K562 (cell line): ENCODE results near the gene BICDL1.

ENCODE experiments used
- CTCF ChIP-seq, 3 experiments: IDR thresholded peaks in 2 of 3; conservative IDR thresholded peaks in 1 of 3; 2 replicates each; pipeline ENCODE4 v1.5.1; 2011 to 2012; ENCODE audit warnings: low read length in 3 of 3, mild to moderate bottlenecking in 3 of 3, control low read depth in 2 of 3, improper control_type of control experiment in 1 of 3, inconsistent platforms in 1 of 3, low read depth in 1 of 3, mixed read lengths in 1 of 3, moderate library complexity in 1 of 3; ENCODE audit not compliant: insufficient read depth in 2 of 3
- E4F1 ChIP-seq: fragments of 250-450 bp; sonication (Bioruptor Pico); IDR thresholded peaks from 2 replicates; pipeline ENCODE4 v1.5.0; 2021; ENCODE audit warnings: mild to moderate bottlenecking, borderline replicate concordance
- FOXJ3 ChIP-seq: sonication (generic); formaldehyde crosslinking; IDR thresholded peaks from 2 replicates; pipeline ENCODE4 v1.4.0; 2020; ENCODE audit warnings: mild to moderate bottlenecking, missing genetic modification reagents
- HDAC2 ChIP-seq: fragments of 450-650 bp; IDR thresholded peaks from 2 replicates; pipeline ENCODE4 v1.6.1; 2016; ENCODE audit warnings: mild to moderate bottlenecking
- JUNB ChIP-seq: fragments of 450-650 bp; formaldehyde crosslinking; conservative IDR thresholded peaks from 2 replicates; pipeline ENCODE4 v1.4.0; 2020; ENCODE audit warnings: mild to moderate bottlenecking
- MLLT1 ChIP-seq, 2 experiments: fragments of 450-650 bp; IDR thresholded peaks; 2 replicates each; pipeline ENCODE4 v1.6.1; 2016
- NCOA1 ChIP-seq: fragments of 450-650 bp; IDR thresholded peaks from 2 replicates; pipeline ENCODE4 v1.6.1; 2016; ENCODE audit warnings: low read depth
- NRF1 ChIP-seq, 2 experiments: fragments of 450-650 bp; IDR thresholded peaks in 1 of 2; conservative IDR thresholded peaks in 1 of 2; 2 replicates each; pipeline ENCODE4 v1.6.1; 2014; ENCODE audit warnings: mild to moderate bottlenecking in 2 of 2
- POLR2G ChIP-seq: fragments of 200-400 bp; formaldehyde crosslinking; IDR thresholded peaks from 2 replicates; pipeline ENCODE4 v1.6.1; 2017; ENCODE audit warnings: low read depth, mild to moderate bottlenecking, antibody characterized with exemption, low read length, moderate library complexity
- TAF1 ChIP-seq: IDR thresholded peaks from 2 replicates; pipeline ENCODE4 v1.6.1; 2011; ENCODE audit warnings: mild to moderate bottlenecking, low read length, moderate library complexity; ENCODE audit not compliant: insufficient read depth, control insufficient read depth, severe bottlenecking; ENCODE audit errors: extremely low read depth
- TCF7L2 ChIP-seq: fragments of 150-350 bp; IDR thresholded peaks from 2 replicates; pipeline ENCODE4 v1.6.1; 2016; ENCODE audit warnings: low read depth, mild to moderate bottlenecking, low read length, moderate library complexity
- ZBTB11 ChIP-seq, 3 experiments: fragments of 200-800 bp in 1 of 3; fragments of 250-450 bp in 1 of 3; fragments of 450-650 bp in 1 of 3; sonication (Bioruptor Pico) in 1 of 3; sonication (Bioruptor generic) in 1 of 3; formaldehyde crosslinking in 1 of 3; IDR thresholded peaks; 2 replicates each; pipeline versions ENCODE4 v1.6.1 to v1.8.0; 2016 to 2022; ENCODE audit warnings: mild to moderate bottlenecking in 2 of 3, missing genetic modification characterization in 2 of 3, missing compliant biosample characterization in 1 of 3, moderate library complexity in 1 of 3

- TF ChIP-seq TAF1 (no peak), E4F1 (CRISPR knock-in tag) (no peak), NRF1 (conservative IDR thresholded peaks at IDR 0.05 in 1 of 2, IDR thresholded peaks at IDR 0.05 in 1 of 2) (no peak), JUNB (CRISPR knock-in tag) (no peak), CTCF (IDR thresholded peaks at IDR 0.05 in 2 of 3, conservative IDR thresholded peaks at IDR 0.05 in 1 of 3; ENCODE audit: insufficient read depth in 2 of 3, low read depth in 1 of 3, low read length in 3 of 3) (no peak), FOXJ3 (CRISPR knock-in tag) (no peak), MLLT1 (IDR thresholded peaks at IDR 0.05) (no peak), NCOA1 (no peak), HDAC2 (no peak), POLR2G (no peak), ZBTB11 (CRISPR knock-in tag; IDR thresholded peaks at IDR 0.05) (no peak), TCF7L2 (no peak)
Observed at GRCh38 chr12:119998471-119999245, 9.6 kb downstream of the BICDL1 start.
